Stimulated activated CD4-positive, alpha-beta T cell treated with anti-CD3 and anti-CD28 coated beads, TNF-alpha, amount 100 ng/mL, for 1 hour (primary cell): ENCODE results near the gene GNAL.

Source experiments
- DNase-seq, 3 donors: peaks; one replicate each; pipeline ENCODE4 v3.0.0-alpha.2; 2020; ENCODE audit warnings: low read depth in 3 of 3, low spot score in 1 of 3

Gene GNAL

DNA sequence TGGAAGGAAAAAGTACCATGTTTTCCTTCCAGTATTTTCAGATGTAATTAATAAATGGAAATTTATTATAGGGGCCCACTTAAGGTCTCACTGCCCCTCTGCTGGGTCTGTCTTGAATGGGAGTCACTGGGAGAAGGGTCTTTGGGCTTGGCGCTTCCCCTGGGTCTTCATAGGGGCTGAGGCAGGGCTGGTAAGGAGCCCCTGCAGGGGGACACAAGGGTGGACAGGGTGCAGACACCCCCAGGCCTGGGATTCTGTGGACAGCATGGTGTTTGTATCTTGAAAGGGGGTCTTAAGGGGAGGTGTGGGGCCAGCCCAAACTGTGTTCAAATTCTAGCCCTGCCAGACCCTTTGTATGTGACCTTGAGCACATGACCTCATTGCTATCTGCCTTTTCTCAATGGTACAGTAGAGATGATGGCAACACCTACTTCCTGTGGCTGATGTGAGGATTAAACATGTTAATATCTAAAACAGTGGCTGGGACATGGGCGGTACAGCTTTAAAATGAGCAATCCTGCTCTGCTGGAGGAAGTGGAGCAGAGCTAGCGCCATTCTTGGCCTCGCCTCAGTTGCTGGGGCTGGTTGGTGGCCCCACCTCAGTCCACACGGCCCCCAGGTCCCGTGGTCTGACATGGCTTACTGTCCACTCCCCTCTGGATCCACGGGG is 71.6 kb downstream of the GNAL start:
- DNase-seq, result no peak

GRCh38 chr18:11761553-11761952 is 72.5 kb downstream of the GNAL start:
- no peak for DNase-seq

DNA sequence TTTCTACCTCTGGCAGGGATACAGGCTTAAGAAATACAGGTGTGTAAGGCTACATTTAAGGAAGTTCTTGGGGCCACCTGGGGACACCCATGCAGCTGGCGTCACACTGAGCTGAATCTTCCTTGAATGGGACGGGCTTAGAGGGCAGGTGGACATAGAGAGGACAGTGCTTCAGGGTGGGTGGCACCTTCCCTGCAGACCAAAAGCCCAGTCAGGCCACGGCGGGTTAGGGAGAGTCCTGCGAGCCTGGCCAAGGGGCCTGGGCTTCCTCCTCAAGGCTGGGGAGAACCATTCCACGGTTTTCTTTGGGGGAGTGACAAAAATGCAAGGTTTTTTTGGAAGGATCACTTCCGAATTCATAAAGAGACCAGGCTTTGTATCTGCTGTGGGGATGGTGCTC is 73.4 kb downstream of the GNAL start:
- DNase-seq, result no peak

GRCh38 chr18:11767329-11767728 is 78.3 kb downstream of the GNAL start:
- no peak for DNase-seq

GRCh38 chr18:11767935-11768334 is 78.9 kb downstream of the GNAL start:
- DNase-seq, result no peak

- no peak for DNase-seq
These were observed 86.5 kb downstream of the GNAL start for GRCh38 chr18:11775436-11776174.

GRCh38 chr18:11780042-11780441 is 91.0 kb downstream of the GNAL start:
- DNase-seq, result no peak

GRCh38 chr18:11783716-11784331 is 94.8 kb downstream of the GNAL start:
- no peak for DNase-seq

- DNase-seq, result no peak
These were observed 95.7 kb downstream of the GNAL start for GRCh38 chr18:11784674-11785304.

- DNase-seq, result no peak
These were observed 96.5 kb downstream of the GNAL start for GRCh38 chr18:11785444-11786055.

- no peak for DNase-seq
These were observed 100.8 kb downstream of the GNAL start for GRCh38 chr18:11789716-11790510.

DNA sequence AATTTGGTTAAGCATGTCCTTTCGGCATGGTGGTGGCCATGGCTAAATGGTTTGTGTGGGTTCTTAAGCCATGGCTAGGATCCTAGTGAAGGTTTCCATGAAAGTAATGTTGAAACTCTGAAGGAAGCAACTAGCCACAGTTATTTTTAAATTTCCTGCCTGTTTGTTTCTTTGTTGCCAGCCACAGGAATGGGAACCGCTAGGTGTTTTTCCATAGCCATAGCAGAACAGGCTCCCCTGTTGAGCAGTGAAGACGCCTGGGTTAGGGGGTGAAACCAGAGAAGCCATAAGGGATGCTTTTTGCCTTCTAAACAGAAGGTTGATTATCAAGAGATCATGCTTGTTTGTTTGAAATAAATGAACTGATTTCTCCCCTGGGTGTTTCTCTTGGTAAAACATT is 102.1 kb downstream of the GNAL start:
- DNase-seq, result no peak

DNA sequence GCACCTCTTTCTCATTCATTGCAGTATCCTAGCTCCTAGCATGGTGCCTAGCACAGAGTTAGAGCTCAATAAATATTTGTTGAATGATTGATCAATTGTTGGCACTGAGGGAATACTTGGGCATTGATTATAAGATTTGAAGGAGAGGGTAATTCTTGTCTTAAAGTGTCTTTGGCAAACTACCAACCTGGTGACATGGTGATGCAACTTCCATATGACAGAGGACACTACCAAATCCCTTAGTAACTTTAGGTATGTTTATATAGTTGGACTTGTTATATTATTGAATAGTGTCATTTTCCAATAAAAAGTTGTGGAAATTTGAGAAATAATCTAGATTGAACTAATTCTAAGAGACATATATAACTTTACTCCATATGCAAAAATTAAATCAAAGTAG is 103.6 kb downstream of the GNAL start:
- no peak for DNase-seq

DNA sequence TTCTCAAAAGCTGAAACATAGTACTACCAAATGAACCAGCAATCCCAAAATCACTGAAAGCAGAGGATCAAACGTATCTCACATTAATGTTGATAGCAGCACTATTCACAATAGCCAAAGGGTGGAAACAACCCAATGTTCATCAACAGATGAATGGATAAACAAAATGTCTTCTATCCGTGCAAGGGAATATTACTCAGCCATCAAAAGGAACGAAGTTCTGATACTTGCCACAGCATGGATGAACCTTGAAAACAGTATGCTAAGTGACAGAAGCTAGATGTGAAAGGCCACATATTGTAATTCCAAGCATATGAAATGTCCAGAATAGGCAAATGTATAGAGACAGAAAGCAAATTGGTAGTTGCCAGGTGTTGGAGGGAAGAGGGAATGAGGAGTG is 105.1 kb downstream of the GNAL start:
- no peak for DNase-seq

GRCh38 chr18:11795916-11796315 is 106.9 kb downstream of the GNAL start:
- no peak for DNase-seq

- DNase-seq, result no peak
These were observed 109.2 kb downstream of the GNAL start for GRCh38 chr18:11798271-11798670.

DNA sequence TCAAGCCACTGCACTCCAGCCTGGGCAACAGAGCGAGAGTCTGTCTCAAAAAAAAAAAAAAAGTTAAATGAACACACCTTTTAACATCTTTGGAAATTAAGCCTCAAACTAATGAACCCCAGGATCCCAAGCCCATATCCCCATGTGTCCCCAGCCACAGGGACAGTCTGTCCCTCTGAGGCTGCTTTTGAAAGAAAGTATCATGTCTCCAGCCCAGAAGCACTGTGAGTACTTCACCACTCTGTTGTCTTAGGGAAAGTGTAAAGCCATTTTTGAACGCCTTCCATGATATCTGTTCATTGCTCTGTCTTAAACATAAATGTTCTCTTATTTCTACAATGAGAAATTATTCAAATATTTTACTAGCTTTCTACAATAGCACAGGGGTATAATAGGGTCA is 110.0 kb downstream of the GNAL start:
- no peak for DNase-seq

GRCh38 chr18:11800566-11801334 is 111.7 kb downstream of the GNAL start:
- DNase-seq, result no peak

GRCh38 chr18:11801573-11801972 is 112.5 kb downstream of the GNAL start:
- DNase-seq, result no peak

DNA sequence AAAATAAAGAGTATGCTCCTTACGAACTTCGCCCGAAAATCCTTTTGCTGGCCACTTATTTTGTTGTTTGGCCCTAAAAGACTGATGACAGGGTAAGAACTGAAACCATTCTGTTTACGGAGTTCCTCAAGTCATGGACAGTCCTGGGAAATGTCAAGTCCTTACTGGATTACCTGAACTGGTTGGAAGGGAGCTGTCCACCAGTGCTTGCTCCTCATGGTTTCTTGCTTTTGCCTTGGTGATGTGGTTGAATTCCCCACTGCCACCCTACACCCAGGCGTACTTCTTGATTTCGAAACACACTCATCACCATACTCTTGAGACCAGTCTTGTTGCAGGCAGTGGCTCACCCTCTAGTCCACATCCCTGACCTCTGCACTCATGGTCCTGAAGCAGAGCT is 113.1 kb downstream of the GNAL start:
- DNase-seq, result no peak
